SK-N-SH treated with all-trans-retinoic acid at 6 μM for 48 hours (cell line): ENCODE results near the gene NPTXR.

Source experiments
- ATAC-seq: fragments of 200-7000 bp; cut with Tn5 transposase; 3 replicates; pipeline ENCODE4 v1.9.1; 2020; ENCODE audit warnings: mild to moderate bottlenecking, moderate library complexity
- ARNTL ChIP-seq: fragments of 450-650 bp; formaldehyde crosslinking; IDR thresholded peaks from 2 replicates; pipeline ENCODE4 v1.5.0; 2020; ENCODE audit warnings: low read depth, mild to moderate bottlenecking, moderate library complexity, borderline replicate concordance
- BACH2 ChIP-seq: fragments of 250-450 bp; sonication (Bioruptor Pico); IDR thresholded peaks from 2 replicates; pipeline ENCODE4 v1.9.0; 2021; ENCODE audit warnings: mild to moderate bottlenecking, borderline replicate concordance
- CSDC2 ChIP-seq: fragments of 250-450 bp; sonication (Bioruptor Pico); IDR thresholded peaks from 2 replicates; pipeline ENCODE4 v1.5.0; 2020; ENCODE audit warnings: mild to moderate bottlenecking, moderate library complexity
- ESRRG ChIP-seq: fragments of 250-450 bp; sonication (Bioruptor Pico); IDR thresholded peaks from 2 replicates; pipeline ENCODE4 v1.6.1; 2021; ENCODE audit warnings: mild to moderate bottlenecking
- ISL1 ChIP-seq: fragments of 250-450 bp; sonication (Bioruptor Pico); IDR thresholded peaks from 2 replicates; pipeline ENCODE4 v2.1.2; 2022; ENCODE audit warnings: mild to moderate bottlenecking, moderate library complexity
- OSR1 ChIP-seq: fragments of 250-450 bp; sonication (Bioruptor Pico); IDR thresholded peaks from 2 replicates; pipeline ENCODE4 v1.8.0; 2022; ENCODE audit warnings: moderate library complexity, mild to moderate bottlenecking, inconsistent platforms
- PATZ1 ChIP-seq: fragments of 250-450 bp; sonication (Bioruptor Pico); IDR thresholded peaks from 2 replicates; pipeline ENCODE4 v1.8.0; 2020; ENCODE audit warnings: mild to moderate bottlenecking, moderate library complexity, borderline replicate concordance
- POU6F1 ChIP-seq: fragments of 250-450 bp; sonication (Bioruptor Pico); IDR thresholded peaks from 2 replicates; pipeline ENCODE4 v1.8.0; 2021; ENCODE audit warnings: low read depth, mild to moderate bottlenecking, moderate library complexity, borderline replicate concordance
- PPARA ChIP-seq: fragments of 250-450 bp; sonication (Bioruptor Pico); IDR thresholded peaks from 2 replicates; pipeline ENCODE4 v1.5.0; 2020; ENCODE audit warnings: mild to moderate bottlenecking, borderline replicate concordance
- RARB ChIP-seq: fragments of 250-450 bp; sonication (Bioruptor Pico); IDR thresholded peaks from 2 replicates; pipeline ENCODE4 v1.8.0; 2021; ENCODE audit warnings: mild to moderate bottlenecking, moderate library complexity
- TCF4 ChIP-seq: fragments of 250-450 bp; sonication (Bioruptor Pico); IDR thresholded peaks from 2 replicates; pipeline ENCODE4 v1.8.0; 2021; ENCODE audit warnings: mild to moderate bottlenecking, moderate library complexity, borderline replicate concordance
- TOX ChIP-seq: fragments of 250-450 bp; sonication (Bioruptor Pico); IDR thresholded peaks from 2 replicates; pipeline ENCODE4 v1.8.0; 2021; ENCODE audit warnings: mild to moderate bottlenecking, moderate library complexity, borderline replicate concordance
- ZC3H10 ChIP-seq: fragments of 250-450 bp; sonication (Bioruptor Pico); IDR thresholded peaks from 2 replicates; pipeline ENCODE4 v1.5.1; 2021; ENCODE audit warnings: mild to moderate bottlenecking, moderate library complexity
- ZFP3 ChIP-seq: fragments of 250-450 bp; sonication (Bioruptor Pico); IDR thresholded peaks from 2 replicates; pipeline ENCODE4 v1.5.0; 2020; ENCODE audit warnings: mild to moderate bottlenecking, moderate library complexity
- ZFP30 ChIP-seq: fragments of 450-650 bp; formaldehyde crosslinking; IDR thresholded peaks from 2 replicates; pipeline ENCODE4 v1.5.0; 2022; ENCODE audit warnings: mild to moderate bottlenecking, moderate library complexity
- ZNF565 ChIP-seq: fragments of 450-650 bp; formaldehyde crosslinking; conservative IDR thresholded peaks from 2 replicates; pipeline ENCODE4 v1.5.0; 2020; ENCODE audit warnings: low read depth, mild to moderate bottlenecking, moderate library complexity
- ZNF70 ChIP-seq: fragments of 450-650 bp; formaldehyde crosslinking; IDR thresholded peaks from 2 replicates; pipeline ENCODE4 v1.5.0; 2020; ENCODE audit warnings: mild to moderate bottlenecking, moderate library complexity
- ZNF8 ChIP-seq: fragments of 450-650 bp; formaldehyde crosslinking; IDR thresholded peaks from 2 replicates; pipeline ENCODE4 v1.5.0; 2020; ENCODE audit warnings: mild to moderate bottlenecking, moderate library complexity
- TF ChIP-seq, protein P1 (sequence below): fragments of 250-450 bp; sonication (Bioruptor Pico); IDR thresholded peaks from 2 replicates; pipeline ENCODE4 v1.5.1; 2020; ENCODE audit warnings: low read depth, mild to moderate bottlenecking, moderate library complexity
- TF ChIP-seq, protein P2 (sequence below): fragments of 250-450 bp; sonication (Bioruptor Pico); IDR thresholded peaks from 2 replicates; pipeline ENCODE4 v1.5.1; 2021; ENCODE audit warnings: mild to moderate bottlenecking, moderate library complexity

Gene NPTXR

DNA sequence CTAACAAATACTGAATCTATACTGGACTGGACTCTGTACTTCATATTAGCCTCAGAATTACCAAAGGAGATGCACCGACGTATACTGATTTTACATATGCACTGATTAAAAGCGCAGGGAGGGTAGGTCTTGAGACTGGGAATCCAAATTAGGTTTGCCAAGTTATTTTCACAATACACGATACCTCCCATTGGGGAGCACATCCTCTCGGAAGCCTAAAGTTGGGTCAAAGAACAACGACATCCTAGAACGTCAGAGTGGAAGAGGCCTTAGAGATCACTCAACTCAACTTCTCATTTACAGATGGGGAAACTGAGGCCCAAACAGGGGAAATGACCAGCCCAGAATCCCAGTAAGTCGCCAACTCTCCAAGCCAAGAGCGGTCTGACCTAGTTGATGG lies 50.5 kb downstream of the NPTXR start (continued):
- TF ChIP-seq, protein P1, sequence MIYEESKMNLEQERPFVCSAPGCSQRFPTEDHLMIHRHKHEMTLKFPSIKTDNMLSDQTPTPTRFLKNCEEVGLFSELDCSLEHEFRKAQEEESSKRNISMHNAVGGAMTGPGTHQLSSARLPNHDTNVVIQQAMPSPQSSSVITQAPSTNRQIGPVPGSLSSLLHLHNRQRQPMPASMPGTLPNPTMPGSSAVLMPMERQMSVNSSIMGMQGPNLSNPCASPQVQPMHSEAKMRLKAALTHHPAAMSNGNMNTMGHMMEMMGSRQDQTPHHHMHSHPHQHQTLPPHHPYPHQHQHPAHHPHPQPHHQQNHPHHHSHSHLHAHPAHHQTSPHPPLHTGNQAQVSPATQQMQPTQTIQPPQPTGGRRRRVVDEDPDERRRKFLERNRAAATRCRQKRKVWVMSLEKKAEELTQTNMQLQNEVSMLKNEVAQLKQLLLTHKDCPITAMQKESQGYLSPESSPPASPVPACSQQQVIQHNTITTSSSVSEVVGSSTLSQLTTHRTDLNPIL = no peak
- TF ChIP-seq PATZ1 (CRISPR knock-in tag) = no peak
- TF ChIP-seq RARB = no peak
- no peak for TF ChIP-seq CSDC2 (CRISPR knock-in tag)
- TF ChIP-seq ARNTL (CRISPR knock-in tag) = no peak

DNA sequence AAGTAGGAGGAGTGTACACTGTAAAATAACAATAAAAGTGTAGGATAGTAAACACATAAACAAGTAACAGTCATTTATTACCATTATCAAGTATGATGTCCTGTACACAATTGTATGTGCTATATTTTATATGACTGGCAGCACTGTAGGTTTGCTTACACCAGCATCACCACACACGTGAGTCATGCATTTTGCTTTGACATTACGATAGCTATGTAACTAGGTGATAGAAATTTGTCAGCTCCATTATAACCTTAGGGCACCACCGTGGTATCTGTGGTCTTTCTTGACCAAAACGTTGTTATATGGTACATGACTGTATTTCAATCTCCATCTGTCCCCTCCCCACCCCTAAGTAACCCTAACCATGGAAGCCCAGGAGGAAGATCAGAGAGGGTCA lies 51.0 kb downstream of the NPTXR start:
- no peak for TF ChIP-seq BACH2 (CRISPR knock-in tag)
- no peak for TF ChIP-seq TOX (CRISPR knock-in tag)
- no peak for TF ChIP-seq ZFP30
- no peak for TF ChIP-seq ZNF70 (CRISPR knock-in tag)
- TF ChIP-seq OSR1 = no peak
- TF ChIP-seq TCF4 (CRISPR knock-in tag) = no peak
- no peak for TF ChIP-seq POU6F1 (CRISPR knock-in tag)
- no peak for TF ChIP-seq ZC3H10
- TF ChIP-seq ZNF8 (CRISPR knock-in tag) = no peak
- TF ChIP-seq, protein P2, sequence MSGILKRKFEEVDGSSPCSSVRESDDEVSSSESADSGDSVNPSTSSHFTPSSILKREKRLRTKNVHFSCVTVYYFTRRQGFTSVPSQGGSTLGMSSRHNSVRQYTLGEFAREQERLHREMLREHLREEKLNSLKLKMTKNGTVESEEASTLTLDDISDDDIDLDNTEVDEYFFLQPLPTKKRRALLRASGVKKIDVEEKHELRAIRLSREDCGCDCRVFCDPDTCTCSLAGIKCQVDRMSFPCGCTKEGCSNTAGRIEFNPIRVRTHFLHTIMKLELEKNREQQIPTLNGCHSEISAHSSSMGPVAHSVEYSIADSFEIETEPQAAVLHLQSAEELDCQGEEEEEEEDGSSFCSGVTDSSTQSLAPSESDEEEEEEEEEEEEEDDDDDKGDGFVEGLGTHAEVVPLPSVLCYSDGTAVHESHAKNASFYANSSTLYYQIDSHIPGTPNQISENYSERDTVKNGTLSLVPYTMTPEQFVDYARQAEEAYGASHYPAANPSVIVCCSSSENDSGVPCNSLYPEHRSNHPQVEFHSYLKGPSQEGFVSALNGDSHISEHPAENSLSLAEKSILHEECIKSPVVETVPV (CRISPR knock-in tag) = no peak
- no peak for TF ChIP-seq ZFP3 (CRISPR knock-in tag)
- no peak for TF ChIP-seq PPARA
- no peak for TF ChIP-seq ESRRG
- no peak for ATAC-seq

- TF ChIP-seq ISL1 (CRISPR knock-in tag) (no peak), ZFP3 (CRISPR knock-in tag) (no peak), PATZ1 (CRISPR knock-in tag) (no peak), ZNF8 (CRISPR knock-in tag) (no peak), ZNF565 (CRISPR knock-in tag) (no peak), PPARA (no peak), OSR1 (no peak), ARNTL (CRISPR knock-in tag) (no peak), CSDC2 (CRISPR knock-in tag) (no peak), BACH2 (CRISPR knock-in tag) (no peak)
- TF ChIP-seq, protein P2 (CRISPR knock-in tag) = no peak
- no peak for ATAC-seq
These were observed 54.2 kb downstream of the NPTXR start for GRCh38 chr22:38789606-38790005.
